SIG-M5 treated with dmso at 0.1 percent for 504 hours (cell line): ENCODE results near the gene TRIM2.
"Not testable (repeated sequence)": the region's sequence is repeated elsewhere in the genome, so short reads cannot be mapped to it uniquely, and the experiment has no call there.

ENCODE experiments used
- DNase-seq: peaks from one replicate; lab custom pipeline; 2025; ENCODE audit not compliant: unreplicated experiment; lab: John Stamatoyannopoulos, UW

Gene TRIM2

GRCh38 chr4:153189016-153189801, 15.0 kb upstream of the TRIM2 start:
- DNase-seq, result no peak

GRCh38 chr4:153191795-153192363, 12.4 kb upstream of the TRIM2 start:
- no peak for DNase-seq

- no peak for DNase-seq
These were observed 6.9 kb upstream of the TRIM2 start for GRCh38 chr4:153197301-153197700.

- no peak for DNase-seq
These were observed 5.5 kb upstream of the TRIM2 start for GRCh38 chr4:153198719-153199118.

- not testable (repeated sequence) for DNase-seq
These were observed 497 bp upstream of the TRIM2 start for GRCh38 chr4:153203746-153204145.

GRCh38 chr4:153204728-153205648, 745 bp downstream of the TRIM2 start:
- DNase-seq, result no peak

GRCh38 chr4:153205757-153206156, 1.5 kb downstream of the TRIM2 start:
- no peak for DNase-seq

- DNase-seq, result no peak
These were observed 2.3 kb downstream of the TRIM2 start for GRCh38 chr4:153206534-153206933.

- no peak for DNase-seq
These were observed 2.8 kb downstream of the TRIM2 start for GRCh38 chr4:153207027-153207426.

GRCh38 chr4:153207567-153207966, 3.3 kb downstream of the TRIM2 start:
- DNase-seq, result no peak

- DNase-seq, result no peak
These were observed 5.2 kb downstream of the TRIM2 start for GRCh38 chr4:153209410-153209809.

GRCh38 chr4:153210727-153211126, 6.5 kb downstream of the TRIM2 start:
- no peak for DNase-seq

- peak; percentile 55 for DNase-seq
These were observed 7.9 kb downstream of the TRIM2 start for GRCh38 chr4:153211986-153212728.

GRCh38 chr4:153212736-153213135, 8.5 kb downstream of the TRIM2 start:
- DNase-seq, result no peak

- no peak for DNase-seq
These were observed 11.7 kb downstream of the TRIM2 start for GRCh38 chr4:153215921-153216320.

- no peak for DNase-seq
These were observed 12.3 kb downstream of the TRIM2 start for GRCh38 chr4:153216546-153216945.

GRCh38 chr4:153217440-153217839, 13.2 kb downstream of the TRIM2 start:
- DNase-seq, result no peak

GRCh38 chr4:153218961-153219360, 14.7 kb downstream of the TRIM2 start:
- no peak for DNase-seq

GRCh38 chr4:153220682-153221395, 16.6 kb downstream of the TRIM2 start:
- peak; percentile 17 for DNase-seq
